MM.1S (cell line): Measurements from ENCODE around the gene TSPAN7.

Source experiments
- DNase-seq: peaks from one replicate; pipeline ENCODE4 v3.0.0-alpha.2; 2015
- H2AFZ ChIP-seq: fragments of 300-600 bp; sonication (generic); 2 replicates; pipeline ENCODE4 v1.6.0; 2016; ENCODE audit warnings: antibody characterized with exemption, low read length
- H3F3A ChIP-seq: fragments of 300-600 bp; sonication (generic); 2 replicates; pipeline ENCODE4 v1.6.1; 2016; ENCODE audit warnings: mild to moderate bottlenecking, antibody characterized with exemption, low read length, moderate library complexity, mixed read lengths; ENCODE audit not compliant: insufficient read depth
- H3K27ac ChIP-seq: fragments of 300-600 bp; sonication (generic); 2 replicates; pipeline ENCODE4 v1.5.1; 2016; ENCODE audit warnings: mild to moderate bottlenecking, low read length
- H3K27me3 ChIP-seq: fragments of 300-600 bp; sonication (generic); replicated peaks from 2 replicates; pipeline ENCODE4 v1.6.0; 2016; ENCODE audit warnings: low read length; ENCODE audit not compliant: insufficient read depth
- H3K36me3 ChIP-seq: fragments of 300-600 bp; sonication (generic); replicated peaks from 2 replicates; pipeline ENCODE4 v1.6.1; 2016; ENCODE audit warnings: mild to moderate bottlenecking, low read length, mixed read lengths; ENCODE audit not compliant: insufficient read depth
- H3K4me1 ChIP-seq: fragments of 300-600 bp; sonication (generic); 2 replicates; pipeline ENCODE4 v1.6.1; 2016; ENCODE audit warnings: low read length, mixed read lengths
- H3K4me2 ChIP-seq: fragments of 300-600 bp; sonication (generic); 2 replicates; pipeline ENCODE4 v1.6.0; 2016; ENCODE audit warnings: low read depth, low read length
- H3K4me3 ChIP-seq: fragments of 300-600 bp; sonication (generic); 2 replicates; pipeline ENCODE4 v1.5.1; 2016; ENCODE audit warnings: low read length, mixed read lengths
- H3K79me2 ChIP-seq: fragments of 300-600 bp; sonication (generic); 2 replicates; pipeline ENCODE4 v1.6.1; 2016; ENCODE audit warnings: mixed run types, low read length, mixed read lengths
- H3K9ac ChIP-seq: fragments of 300-600 bp; sonication (generic); 2 replicates; pipeline ENCODE4 v1.6.1; 2016; ENCODE audit warnings: low read length, mixed read lengths
- H3K9me2 ChIP-seq: fragments of 300-600 bp; sonication (generic); replicated peaks from 2 replicates; pipeline ENCODE4 v1.6.1; 2016; ENCODE audit warnings: mild to moderate bottlenecking, low read length, mixed read lengths; ENCODE audit not compliant: insufficient read depth
- H3K9me3 ChIP-seq: fragments of 300-600 bp; sonication (generic); replicated peaks from 2 replicates; pipeline ENCODE4 v1.6.1; 2016; ENCODE audit warnings: mild to moderate bottlenecking, low read length, mixed read lengths; ENCODE audit not compliant: insufficient read depth
- H4K20me1 ChIP-seq: fragments of 300-600 bp; sonication (generic); 2 replicates; pipeline ENCODE4 v1.6.1; 2016; ENCODE audit warnings: mild to moderate bottlenecking, low read length, moderate library complexity, mixed read lengths; ENCODE audit not compliant: insufficient read depth
- EZH2 ChIP-seq: fragments of 300-600 bp; sonication (generic); optimal IDR thresholded peaks from 2 replicates; pipeline ENCODE3; 2017; ENCODE audit warnings: low read depth, mild to moderate bottlenecking, antibody characterized with exemption, low read length, mixed read lengths
- EZH2phosphoT487 ChIP-seq: fragments of 300-600 bp; sonication (generic); IDR thresholded peaks from 2 replicates; pipeline ENCODE4 v1.6.1; 2018; ENCODE audit warnings: antibody characterized with exemption, low read length
- TF ChIP-seq, protein P1 (sequence below): fragments of 300-600 bp; sonication (generic); IDR thresholded peaks from 2 replicates; pipeline ENCODE4 v1.5.1; 2016; ENCODE audit warnings: antibody characterized with exemption, low read length, mixed read lengths

Gene TSPAN7

DNA sequence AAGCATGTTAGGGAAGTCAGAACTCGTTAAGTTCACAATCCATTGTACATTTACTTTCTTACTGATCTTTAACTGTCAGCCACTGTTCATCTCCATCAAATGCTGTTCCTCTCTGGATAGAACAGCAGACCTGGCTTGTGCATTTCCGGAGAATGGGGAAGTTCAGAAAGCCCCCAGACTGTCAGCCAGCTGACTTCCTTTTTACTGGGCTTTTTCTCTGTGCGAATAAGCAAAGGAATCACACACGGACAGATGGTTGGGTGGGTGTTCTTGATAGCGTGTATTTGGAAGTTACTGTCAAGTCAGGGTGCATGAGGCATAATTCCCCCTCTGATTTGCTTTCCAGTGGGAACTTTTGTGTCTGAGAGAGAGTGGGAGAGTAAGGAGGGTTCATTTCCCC lies 56.8 kb downstream of the TSPAN7 start:
- H3K4me1 ChIP-seq = peaks cover 19% of the 10 kb centered on the region; the same call in 1 of the 2 replicates
- DNase-seq = no peak
- peaks cover 61% of the 10 kb centered on the region for H3K79me2 ChIP-seq
- H3K4me3 ChIP-seq = no peak overlapping the region
- H3K36me3 ChIP-seq = no peaks in the 10 kb centered on the region
- H3K27ac ChIP-seq = no peak overlapping the region
- H3K4me2 ChIP-seq = no peak overlapping the region
- H2AFZ ChIP-seq = no peak overlapping the region
- no peaks in the 10 kb centered on the region for H3K9me2 ChIP-seq
- H3K27me3 ChIP-seq = no peaks in the 10 kb centered on the region
- H4K20me1 ChIP-seq = no peaks in the 10 kb centered on the region
- H3F3A ChIP-seq = no peaks in the 10 kb centered on the region
- no peak overlapping the region for H3K9ac ChIP-seq
- TF ChIP-seq, protein P1, sequence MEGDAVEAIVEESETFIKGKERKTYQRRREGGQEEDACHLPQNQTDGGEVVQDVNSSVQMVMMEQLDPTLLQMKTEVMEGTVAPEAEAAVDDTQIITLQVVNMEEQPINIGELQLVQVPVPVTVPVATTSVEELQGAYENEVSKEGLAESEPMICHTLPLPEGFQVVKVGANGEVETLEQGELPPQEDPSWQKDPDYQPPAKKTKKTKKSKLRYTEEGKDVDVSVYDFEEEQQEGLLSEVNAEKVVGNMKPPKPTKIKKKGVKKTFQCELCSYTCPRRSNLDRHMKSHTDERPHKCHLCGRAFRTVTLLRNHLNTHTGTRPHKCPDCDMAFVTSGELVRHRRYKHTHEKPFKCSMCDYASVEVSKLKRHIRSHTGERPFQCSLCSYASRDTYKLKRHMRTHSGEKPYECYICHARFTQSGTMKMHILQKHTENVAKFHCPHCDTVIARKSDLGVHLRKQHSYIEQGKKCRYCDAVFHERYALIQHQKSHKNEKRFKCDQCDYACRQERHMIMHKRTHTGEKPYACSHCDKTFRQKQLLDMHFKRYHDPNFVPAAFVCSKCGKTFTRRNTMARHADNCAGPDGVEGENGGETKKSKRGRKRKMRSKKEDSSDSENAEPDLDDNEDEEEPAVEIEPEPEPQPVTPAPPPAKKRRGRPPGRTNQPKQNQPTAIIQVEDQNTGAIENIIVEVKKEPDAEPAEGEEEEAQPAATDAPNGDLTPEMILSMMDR = no peak
- no peak for TF ChIP-seq EZH2
- TF ChIP-seq EZH2phosphoT487 = no peak
- H3K9me3 ChIP-seq = no peaks in the 10 kb centered on the region

DNA sequence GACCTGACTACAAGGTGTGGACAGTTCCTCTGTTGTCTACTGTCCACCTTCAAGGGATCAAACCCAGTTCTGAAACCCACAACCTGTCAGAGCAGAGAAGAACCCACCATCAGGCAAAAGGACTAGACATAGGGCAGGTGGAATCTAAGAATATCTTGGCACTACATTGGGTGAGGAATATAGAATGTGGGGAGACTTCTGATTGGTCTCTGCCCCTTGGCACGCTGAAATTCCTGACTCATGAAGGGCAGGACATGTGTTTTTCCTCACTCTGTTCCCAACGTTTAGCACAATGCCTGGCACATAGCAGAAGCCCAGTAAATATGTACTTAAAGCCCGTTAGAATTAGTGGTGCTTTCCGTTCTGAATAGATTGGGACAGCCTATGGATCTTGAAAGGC lies 59.3 kb downstream of the TSPAN7 start:
- Histone ChIP-seq H3K27ac (no peak overlapping the region), H3K9ac (no peak overlapping the region), H3K36me3 (no peaks in the 10 kb centered on the region), H4K20me1 (no peaks in the 10 kb centered on the region), H3K9me2 (no peaks in the 10 kb centered on the region), H3K4me1 (peaks cover 5% of the 10 kb centered on the region; the same call in 1 of the 2 replicates), H3F3A (no peaks in the 10 kb centered on the region), H3K79me2 (peaks cover 41% of the 10 kb centered on the region), H3K4me2 (no peak overlapping the region), H3K9me3 (no peaks in the 10 kb centered on the region), H3K4me3 (no peak overlapping the region), H3K27me3 (no peaks in the 10 kb centered on the region), H2AFZ (no peak overlapping the region)
- DNase-seq = no peak
- TF ChIP-seq EZH2phosphoT487 = no peak
- TF ChIP-seq, protein P1 = no peak
- TF ChIP-seq EZH2 = no peak

DNA sequence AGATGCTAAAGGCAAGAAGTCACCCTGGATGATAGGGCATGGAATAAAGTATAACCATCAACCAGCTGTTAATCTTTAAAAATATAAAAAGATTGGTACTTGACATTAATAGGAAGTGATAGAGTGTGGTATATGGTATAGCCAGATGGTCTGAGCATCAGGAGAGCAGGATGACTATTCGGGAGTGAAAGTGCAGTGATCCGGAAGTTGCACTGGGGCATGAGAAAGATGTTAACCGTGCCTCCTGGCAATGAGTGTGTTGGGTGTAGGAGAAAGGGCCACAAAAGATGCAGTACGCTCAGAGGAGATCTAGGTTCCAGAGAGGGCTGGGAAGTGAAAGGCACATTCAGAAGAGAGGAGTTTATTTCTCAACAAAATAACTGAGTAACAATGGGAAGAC lies 65.0 kb downstream of the TSPAN7 start:
- TF ChIP-seq, protein P1 = no peak
- TF ChIP-seq EZH2 (no peak), EZH2phosphoT487 (no peak)
- H3K4me1 ChIP-seq = peaks cover 4% of the 10 kb centered on the region; the same call in 1 of the 2 replicates

More for the DNA sequence above, 65.0 kb downstream of the TSPAN7 start:
- no peak overlapping the region for H3K9ac ChIP-seq
- no peaks in the 10 kb centered on the region for H3K9me2 ChIP-seq
- no peaks in the 10 kb centered on the region for H3K27me3 ChIP-seq
- H3K4me3 ChIP-seq = no peak overlapping the region
- no peaks in the 10 kb centered on the region for H3K9me3 ChIP-seq
- no peak overlapping the region for H3K4me2 ChIP-seq
- no peak for DNase-seq
- no peak overlapping the region for H3K27ac ChIP-seq
- H2AFZ ChIP-seq = no peak overlapping the region
- no peaks in the 10 kb centered on the region for H3F3A ChIP-seq
- H3K79me2 ChIP-seq = peaks cover 12% of the 10 kb centered on the region; the same call in 1 of the 2 replicates
- H3K36me3 ChIP-seq = no peaks in the 10 kb centered on the region
- H4K20me1 ChIP-seq = no peaks in the 10 kb centered on the region
